SU-DHL-6 (cell line): ENCODE results near the gene ECHDC3.
A peak's percentile ranks its signal among the peaks of the same experiment; 100 is the strongest.

Source experiments
- H2AFZ ChIP-seq: fragments of 200-600 bp; sonication (generic); 2 replicates; pipeline ENCODE4 v1.6.1; 2014; ENCODE audit warnings: low read depth, mild to moderate bottlenecking, moderate library complexity, mixed read lengths, antibody characterized with exemption, low read length; ENCODE audit not compliant: severe bottlenecking
- H3F3A ChIP-seq: fragments of 200-600 bp; shearing (Covaris generic); 2 replicates; pipeline ENCODE4 v1.6.0; 2016; ENCODE audit warnings: antibody characterized with exemption, mild to moderate bottlenecking; ENCODE audit not compliant: insufficient read depth
- H3K27ac ChIP-seq: fragments of 200-600 bp; sonication (generic); 2 replicates; pipeline ENCODE4 v1.5.1; 2016; ENCODE audit warnings: low read depth, mild to moderate bottlenecking, low read length, moderate library complexity, mixed read lengths
- H3K27me3 ChIP-seq: fragments of 200-600 bp; sonication (generic), shearing (Covaris generic); 2 replicates; pipeline ENCODE4 v1.6.0; 2014; ENCODE audit warnings: mild to moderate bottlenecking, low read length
- H3K36me3 ChIP-seq: fragments of 200-600 bp; sonication (generic); 2 replicates; pipeline ENCODE4 v1.6.1; 2014; ENCODE audit warnings: mild to moderate bottlenecking, low read length, mixed read lengths
- H3K4me2 ChIP-seq: fragments of 300-600, 200-600 bp; shearing (Covaris generic), sonication (generic); 2 replicates; pipeline ENCODE4 v1.6.0; 2014; ENCODE audit warnings: low read length, low read depth, mild to moderate bottlenecking; ENCODE audit not compliant: poor library complexity, severe bottlenecking
- H3K4me3 ChIP-seq: fragments of 200-600 bp; sonication (generic); 2 replicates; pipeline ENCODE4 v1.5.1; 2014; ENCODE audit warnings: antibody characterized with exemption, low read length, mild to moderate bottlenecking, mixed read lengths; ENCODE audit not compliant: insufficient read depth, poor library complexity, severe bottlenecking
- H3K79me2 ChIP-seq: fragments of 200-600 bp; sonication (generic); 2 replicates; pipeline ENCODE4 v1.6.1; 2014; ENCODE audit warnings: mild to moderate bottlenecking, low read length, moderate library complexity; ENCODE audit not compliant: insufficient read depth
- H3K9ac ChIP-seq: fragments of 200-600 bp; sonication (generic); 2 replicates; pipeline ENCODE4 v1.7.0; 2014; ENCODE audit warnings: mild to moderate bottlenecking, low read length
- H3K9me2 ChIP-seq: fragments of 200-600 bp; sonication (generic); replicated peaks from 2 replicates; pipeline ENCODE4 v1.6.1; 2014; ENCODE audit warnings: low read length; ENCODE audit not compliant: insufficient read depth
- H3K9me3 ChIP-seq: fragments of 200-600 bp; sonication (generic); 2 replicates; pipeline ENCODE4 v1.6.1; 2014; ENCODE audit warnings: low read length, mixed read lengths; ENCODE audit not compliant: insufficient read depth
- H4K20me1 ChIP-seq: fragments of 200-600 bp; sonication (generic); 2 replicates; pipeline ENCODE4 v1.6.1; 2014; ENCODE audit warnings: low read depth, mild to moderate bottlenecking, antibody characterized with exemption, low read length, moderate library complexity, mixed read lengths
- EZH2phosphoT487 ChIP-seq: fragments of 200-600 bp; sonication (generic), shearing (Covaris generic); conservative IDR thresholded peaks from 2 replicates; pipeline ENCODE4 v1.6.1; 2018; ENCODE audit warnings: mild to moderate bottlenecking, antibody characterized with exemption, low read length, moderate library complexity, mixed read lengths
- TF ChIP-seq, protein P1 (sequence below): fragments of 200-600 bp; sonication (generic); IDR thresholded peaks from one replicate; pipeline ENCODE4 v1.5.1; 2017; ENCODE audit warnings: antibody characterized with exemption, mild to moderate bottlenecking, low read length, moderate library complexity; ENCODE audit not compliant: insufficient read depth, poor library complexity, severe bottlenecking

ECHDC3 gene

DNA sequence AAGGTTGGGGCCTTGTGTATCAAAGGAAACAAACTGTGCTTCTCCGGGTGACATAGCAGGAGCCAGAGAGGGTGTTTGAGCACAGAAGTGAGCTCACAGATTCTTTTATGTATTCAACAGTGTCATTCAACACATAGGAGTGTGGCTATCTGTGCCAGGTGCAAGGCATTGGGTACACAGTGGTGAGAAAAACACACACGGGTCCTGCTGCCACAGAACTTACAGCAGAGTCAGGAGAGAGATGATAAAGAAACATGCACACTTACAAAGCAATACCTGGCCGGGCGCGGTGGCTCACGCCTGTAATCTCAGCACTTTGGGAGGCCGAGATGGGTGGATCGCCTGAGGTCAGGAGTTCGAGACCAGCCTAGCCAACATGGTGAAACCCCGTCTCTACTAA, 16.3 kb upstream of the ECHDC3 start:
- no peaks in the 10 kb centered on the region for H4K20me1 ChIP-seq
- H3K27ac ChIP-seq = no peak overlapping the region
- no peak overlapping the region for H3K9ac ChIP-seq
- peak overlapping the region; percentile 9 for H2AFZ ChIP-seq
- H3K36me3 ChIP-seq = no peaks in the 10 kb centered on the region
- H3K79me2 ChIP-seq = no peaks in the 10 kb centered on the region
- H3K27me3 ChIP-seq = no peaks in the 10 kb centered on the region
- H3K4me3 ChIP-seq = no peak overlapping the region
- H3F3A ChIP-seq = no peaks in the 10 kb centered on the region
- no peaks in the 10 kb centered on the region for H3K9me2 ChIP-seq
- peaks cover 15% of the 10 kb centered on the region; the same call in 1 of the 2 replicates for H3K9me3 ChIP-seq
- H3K4me2 ChIP-seq = no peak overlapping the region
- TF ChIP-seq EZH2phosphoT487 = no peak
- TF ChIP-seq, protein P1, sequence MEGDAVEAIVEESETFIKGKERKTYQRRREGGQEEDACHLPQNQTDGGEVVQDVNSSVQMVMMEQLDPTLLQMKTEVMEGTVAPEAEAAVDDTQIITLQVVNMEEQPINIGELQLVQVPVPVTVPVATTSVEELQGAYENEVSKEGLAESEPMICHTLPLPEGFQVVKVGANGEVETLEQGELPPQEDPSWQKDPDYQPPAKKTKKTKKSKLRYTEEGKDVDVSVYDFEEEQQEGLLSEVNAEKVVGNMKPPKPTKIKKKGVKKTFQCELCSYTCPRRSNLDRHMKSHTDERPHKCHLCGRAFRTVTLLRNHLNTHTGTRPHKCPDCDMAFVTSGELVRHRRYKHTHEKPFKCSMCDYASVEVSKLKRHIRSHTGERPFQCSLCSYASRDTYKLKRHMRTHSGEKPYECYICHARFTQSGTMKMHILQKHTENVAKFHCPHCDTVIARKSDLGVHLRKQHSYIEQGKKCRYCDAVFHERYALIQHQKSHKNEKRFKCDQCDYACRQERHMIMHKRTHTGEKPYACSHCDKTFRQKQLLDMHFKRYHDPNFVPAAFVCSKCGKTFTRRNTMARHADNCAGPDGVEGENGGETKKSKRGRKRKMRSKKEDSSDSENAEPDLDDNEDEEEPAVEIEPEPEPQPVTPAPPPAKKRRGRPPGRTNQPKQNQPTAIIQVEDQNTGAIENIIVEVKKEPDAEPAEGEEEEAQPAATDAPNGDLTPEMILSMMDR = no peak

DNA sequence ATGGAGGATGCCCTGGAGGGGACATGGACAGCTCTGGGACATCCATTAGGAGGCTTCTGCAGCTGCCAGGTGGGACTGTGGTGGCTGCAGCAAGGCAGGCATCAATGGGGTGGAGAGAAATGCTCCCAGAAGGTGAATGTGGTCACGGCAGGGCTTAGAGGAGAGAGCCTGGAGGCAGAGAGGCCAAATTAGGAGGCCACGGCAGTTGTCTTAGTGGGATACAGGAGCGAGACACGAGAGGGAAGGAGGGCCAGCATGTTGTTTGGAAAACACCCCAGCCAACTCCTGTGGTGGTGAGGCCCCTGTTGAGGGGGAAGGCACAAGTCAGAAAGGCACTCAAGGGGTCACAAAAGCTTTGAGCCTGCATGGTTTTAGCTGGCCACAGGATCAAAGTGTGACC, 14.6 kb upstream of the ECHDC3 start:
- Histone ChIP-seq H3F3A (no peaks in the 10 kb centered on the region), H3K4me2 (no peak overlapping the region), H4K20me1 (no peaks in the 10 kb centered on the region), H2AFZ (no peak overlapping the region), H3K9me2 (no peaks in the 10 kb centered on the region), H3K9me3 (peaks cover 17% of the 10 kb centered on the region; the same call in 1 of the 2 replicates), H3K4me3 (no peak overlapping the region), H3K27ac (no peak overlapping the region), H3K9ac (no peak overlapping the region), H3K36me3 (no peaks in the 10 kb centered on the region), H3K27me3 (no peaks in the 10 kb centered on the region), H3K79me2 (no peaks in the 10 kb centered on the region)
- TF ChIP-seq EZH2phosphoT487 = no peak
- TF ChIP-seq, protein P1 = no peak

DNA sequence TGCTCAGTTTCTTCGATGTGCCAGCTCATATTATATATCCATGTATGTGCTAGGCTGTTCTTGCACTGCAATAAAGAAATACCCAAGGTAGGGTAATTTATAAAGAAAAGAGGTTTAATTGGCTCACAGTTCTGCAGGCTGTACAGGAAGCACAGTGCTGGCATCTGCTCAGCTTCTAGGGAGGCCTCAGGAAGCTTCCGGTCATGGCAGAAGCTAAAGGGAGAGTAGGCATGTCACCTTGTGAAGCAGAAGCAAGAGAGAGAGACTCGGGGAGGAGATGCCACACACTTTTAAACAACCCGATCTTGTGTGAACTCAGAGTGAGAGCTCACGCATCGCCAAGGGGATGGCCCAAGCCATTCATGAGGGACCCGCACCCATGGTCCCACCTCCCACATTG, 13.8 kb upstream of the ECHDC3 start:
- Histone ChIP-seq H3K4me2 (no peak overlapping the region), H3K4me3 (no peak overlapping the region), H3K9ac (no peak overlapping the region), H3K9me2 (no peaks in the 10 kb centered on the region), H3F3A (no peaks in the 10 kb centered on the region), H4K20me1 (no peaks in the 10 kb centered on the region), H3K27ac (no peak overlapping the region), H3K27me3 (no peaks in the 10 kb centered on the region), H3K9me3 (peaks cover 17% of the 10 kb centered on the region; the same call in 1 of the 2 replicates), H2AFZ (no peak overlapping the region), H3K79me2 (no peaks in the 10 kb centered on the region), H3K36me3 (no peaks in the 10 kb centered on the region)
- TF ChIP-seq, protein P1 = no peak
- no peak for TF ChIP-seq EZH2phosphoT487
